SK-N-SH treated with all-trans-retinoic acid at 6 μM for 48 hours (cell line): Measurements from ENCODE around the gene HHAT.

Experiments used
- ATAC-seq: fragments of 200-7000 bp; cut with Tn5 transposase; 3 replicates; pipeline ENCODE4 v1.9.1; 2020; ENCODE audit warnings: mild to moderate bottlenecking, moderate library complexity
- ARNTL ChIP-seq: fragments of 450-650 bp; formaldehyde crosslinking; IDR thresholded peaks from 2 replicates; pipeline ENCODE4 v1.5.0; 2020; ENCODE audit warnings: low read depth, mild to moderate bottlenecking, moderate library complexity, borderline replicate concordance
- CREB5 ChIP-seq: fragments of 250-450 bp; sonication (Bioruptor Pico); IDR thresholded peaks from 2 replicates; pipeline ENCODE4 v1.5.1; 2020; ENCODE audit warnings: low read depth, mild to moderate bottlenecking, moderate library complexity
- CSDC2 ChIP-seq: fragments of 250-450 bp; sonication (Bioruptor Pico); IDR thresholded peaks from 2 replicates; pipeline ENCODE4 v1.5.0; 2020; ENCODE audit warnings: mild to moderate bottlenecking, moderate library complexity
- CSRNP3 ChIP-seq: fragments of 250-450 bp; sonication (Bioruptor Pico); IDR thresholded peaks from 2 replicates; pipeline ENCODE4 v1.5.1; 2021; ENCODE audit warnings: mild to moderate bottlenecking, moderate library complexity
- ESRRG ChIP-seq: fragments of 250-450 bp; sonication (Bioruptor Pico); IDR thresholded peaks from 2 replicates; pipeline ENCODE4 v1.6.1; 2021; ENCODE audit warnings: mild to moderate bottlenecking
- GLIS3 ChIP-seq: fragments of 250-450 bp; sonication (Bioruptor Pico); IDR thresholded peaks from 2 replicates; pipeline ENCODE4 v1.5.0; 2020; ENCODE audit warnings: mild to moderate bottlenecking, moderate library complexity
- ISL1 ChIP-seq: fragments of 250-450 bp; sonication (Bioruptor Pico); IDR thresholded peaks from 2 replicates; pipeline ENCODE4 v2.1.2; 2022; ENCODE audit warnings: mild to moderate bottlenecking, moderate library complexity
- OSR1 ChIP-seq: fragments of 250-450 bp; sonication (Bioruptor Pico); IDR thresholded peaks from 2 replicates; pipeline ENCODE4 v1.8.0; 2022; ENCODE audit warnings: moderate library complexity, mild to moderate bottlenecking, inconsistent platforms
- PATZ1 ChIP-seq: fragments of 250-450 bp; sonication (Bioruptor Pico); IDR thresholded peaks from 2 replicates; pipeline ENCODE4 v1.8.0; 2020; ENCODE audit warnings: mild to moderate bottlenecking, moderate library complexity, borderline replicate concordance
- POU6F1 ChIP-seq: fragments of 250-450 bp; sonication (Bioruptor Pico); IDR thresholded peaks from 2 replicates; pipeline ENCODE4 v1.8.0; 2021; ENCODE audit warnings: low read depth, mild to moderate bottlenecking, moderate library complexity, borderline replicate concordance
- PPARA ChIP-seq: fragments of 250-450 bp; sonication (Bioruptor Pico); IDR thresholded peaks from 2 replicates; pipeline ENCODE4 v1.5.0; 2020; ENCODE audit warnings: mild to moderate bottlenecking, borderline replicate concordance
- RARB ChIP-seq: fragments of 250-450 bp; sonication (Bioruptor Pico); IDR thresholded peaks from 2 replicates; pipeline ENCODE4 v1.8.0; 2021; ENCODE audit warnings: mild to moderate bottlenecking, moderate library complexity
- SNAI2 ChIP-seq: fragments of 250-450 bp; sonication (Bioruptor Pico); IDR thresholded peaks from 2 replicates; pipeline ENCODE4 v1.5.0; 2020; ENCODE audit warnings: mild to moderate bottlenecking, moderate library complexity
- TCF4 ChIP-seq: fragments of 250-450 bp; sonication (Bioruptor Pico); IDR thresholded peaks from 2 replicates; pipeline ENCODE4 v1.8.0; 2021; ENCODE audit warnings: mild to moderate bottlenecking, moderate library complexity, borderline replicate concordance
- TOX ChIP-seq: fragments of 250-450 bp; sonication (Bioruptor Pico); IDR thresholded peaks from 2 replicates; pipeline ENCODE4 v1.8.0; 2021; ENCODE audit warnings: mild to moderate bottlenecking, moderate library complexity, borderline replicate concordance
- TSHZ2 ChIP-seq: fragments of 250-450 bp; sonication (Bioruptor Pico); IDR thresholded peaks from 2 replicates; pipeline ENCODE4 v1.5.0; 2020; ENCODE audit warnings: mild to moderate bottlenecking, moderate library complexity
- ZFP3 ChIP-seq: fragments of 250-450 bp; sonication (Bioruptor Pico); IDR thresholded peaks from 2 replicates; pipeline ENCODE4 v1.5.0; 2020; ENCODE audit warnings: mild to moderate bottlenecking, moderate library complexity
- ZFP30 ChIP-seq: fragments of 450-650 bp; formaldehyde crosslinking; IDR thresholded peaks from 2 replicates; pipeline ENCODE4 v1.5.0; 2022; ENCODE audit warnings: mild to moderate bottlenecking, moderate library complexity
- ZNF565 ChIP-seq: fragments of 450-650 bp; formaldehyde crosslinking; conservative IDR thresholded peaks from 2 replicates; pipeline ENCODE4 v1.5.0; 2020; ENCODE audit warnings: low read depth, mild to moderate bottlenecking, moderate library complexity
- ZNF70 ChIP-seq: fragments of 450-650 bp; formaldehyde crosslinking; IDR thresholded peaks from 2 replicates; pipeline ENCODE4 v1.5.0; 2020; ENCODE audit warnings: mild to moderate bottlenecking, moderate library complexity
- ZNF8 ChIP-seq: fragments of 450-650 bp; formaldehyde crosslinking; IDR thresholded peaks from 2 replicates; pipeline ENCODE4 v1.5.0; 2020; ENCODE audit warnings: mild to moderate bottlenecking, moderate library complexity

HHAT gene

GRCh38 chr1:210573141-210573540 is 244.4 kb downstream of the HHAT start:
- TF ChIP-seq TSHZ2 (CRISPR knock-in tag): no peak
- TF ChIP-seq ZNF565 (CRISPR knock-in tag): no peak
- TF ChIP-seq ARNTL: no peak
- TF ChIP-seq GLIS3 (CRISPR knock-in tag): no peak
- TF ChIP-seq ZNF70: no peak
- no peak for TF ChIP-seq CSDC2 (CRISPR knock-in tag)
- TF ChIP-seq OSR1 (CRISPR knock-in tag): no peak
- no peak for TF ChIP-seq ZFP3 (CRISPR knock-in tag)
- no peak for TF ChIP-seq ISL1
- TF ChIP-seq RARB (CRISPR knock-in tag): no peak
- TF ChIP-seq POU6F1 (CRISPR knock-in tag): no peak
- ATAC-seq: no peak

- TF ChIP-seq OSR1 (CRISPR knock-in tag): no peak
- no peak for TF ChIP-seq SNAI2 (CRISPR knock-in tag)
- TF ChIP-seq CSRNP3 (CRISPR knock-in tag): no peak
- TF ChIP-seq RARB (CRISPR knock-in tag): no peak
- no peak for TF ChIP-seq ZNF70
- no peak for ATAC-seq
Measured at GRCh38 chr1:210582205-210582970, 253.7 kb downstream of the HHAT start.

GRCh38 chr1:210584439-210585113 is 255.9 kb downstream of the HHAT start:
- ATAC-seq: peak; percentile 99
- TF ChIP-seq PPARA: no peak
- TF ChIP-seq GLIS3 (CRISPR knock-in tag): no peak
- no peak for TF ChIP-seq ZFP3 (CRISPR knock-in tag)
- no peak for TF ChIP-seq ZNF565 (CRISPR knock-in tag)
- TF ChIP-seq ZFP30 (CRISPR knock-in tag): no peak

GRCh38 chr1:210586771-210587170 is 258.1 kb downstream of the HHAT start:
- ATAC-seq: no peak
- TF ChIP-seq GLIS3 (CRISPR knock-in tag) (no peak), CSDC2 (CRISPR knock-in tag) (no peak), ISL1 (no peak), CREB5 (no peak), TCF4 (CRISPR knock-in tag) (no peak), PATZ1 (CRISPR knock-in tag) (no peak), ZFP3 (CRISPR knock-in tag) (no peak), ARNTL (no peak), PPARA (no peak), OSR1 (CRISPR knock-in tag) (no peak), ZNF70 (no peak), ESRRG (no peak), TOX (CRISPR knock-in tag) (no peak), TSHZ2 (CRISPR knock-in tag) (no peak), ZNF8 (no peak), ZNF565 (CRISPR knock-in tag) (no peak), RARB (CRISPR knock-in tag) (no peak)
